SKM-1 (cell line): Measurements from ENCODE around the gene DHRSX.
"Not testable (repeated sequence)": the region's sequence is repeated elsewhere in the genome, so short reads cannot be mapped to it uniquely, and the experiment has no call there.

Experiments used
- DNase-seq: peaks from one replicate; lab custom pipeline; 2025; ENCODE audit not compliant: unreplicated experiment; lab: John Stamatoyannopoulos, UW

The DHRSX gene

DNA sequence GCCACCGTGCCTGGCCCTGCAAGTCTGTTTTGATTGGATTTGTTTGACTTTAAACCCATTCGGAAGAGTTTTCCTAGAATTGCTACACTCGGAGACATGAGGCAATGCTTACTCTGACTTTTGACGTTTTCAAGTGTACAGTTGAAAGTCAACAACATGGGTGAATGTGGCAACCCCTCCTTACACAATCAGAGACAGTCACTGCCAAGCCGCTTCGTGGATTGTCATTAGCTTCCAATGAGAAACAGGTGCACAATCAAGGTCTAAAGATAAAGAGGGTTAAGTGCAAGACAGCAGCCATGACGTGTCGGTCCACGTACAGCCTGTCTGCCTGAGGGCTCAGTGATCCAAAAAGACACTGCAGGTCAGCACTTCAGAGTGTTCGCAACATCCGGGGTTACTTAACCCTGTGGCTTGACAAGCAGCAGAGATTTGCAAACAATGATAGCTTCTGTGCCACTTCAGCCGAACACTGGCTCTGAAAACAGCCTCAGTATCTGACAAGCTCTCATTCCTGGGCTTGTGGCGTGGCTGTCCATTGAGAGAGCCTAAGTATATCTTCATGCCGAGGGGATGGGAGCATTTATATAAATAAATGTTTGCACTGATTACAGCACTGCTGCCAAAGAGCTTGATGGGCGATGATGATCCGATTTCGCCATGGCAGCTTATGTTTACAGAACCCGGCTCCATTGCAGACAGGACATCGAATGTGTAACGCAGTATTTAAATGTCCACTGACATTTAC lies 180.0 kb downstream of the DHRSX start:
- no peak for DNase-seq

DNA sequence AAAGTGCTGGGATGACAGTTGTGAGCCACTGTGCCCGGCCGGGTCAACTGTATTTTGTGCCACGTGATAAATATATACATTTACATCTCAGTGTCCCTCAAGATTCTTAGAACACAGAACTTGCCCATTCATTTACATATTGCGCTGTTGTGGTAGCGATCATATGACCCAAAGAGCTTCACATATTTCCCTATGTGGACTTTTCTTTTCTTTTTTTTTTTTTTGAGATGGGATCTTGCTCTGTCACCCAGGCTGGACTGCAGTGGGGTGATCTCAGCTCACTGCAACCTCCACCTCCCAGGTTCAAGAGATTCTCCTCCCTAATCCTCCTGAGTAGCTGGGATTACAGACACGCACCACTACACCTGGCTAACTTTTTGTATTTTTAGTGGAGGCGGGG lies 180.7 kb downstream of the DHRSX start:
- DNase-seq, result no peak

DNA sequence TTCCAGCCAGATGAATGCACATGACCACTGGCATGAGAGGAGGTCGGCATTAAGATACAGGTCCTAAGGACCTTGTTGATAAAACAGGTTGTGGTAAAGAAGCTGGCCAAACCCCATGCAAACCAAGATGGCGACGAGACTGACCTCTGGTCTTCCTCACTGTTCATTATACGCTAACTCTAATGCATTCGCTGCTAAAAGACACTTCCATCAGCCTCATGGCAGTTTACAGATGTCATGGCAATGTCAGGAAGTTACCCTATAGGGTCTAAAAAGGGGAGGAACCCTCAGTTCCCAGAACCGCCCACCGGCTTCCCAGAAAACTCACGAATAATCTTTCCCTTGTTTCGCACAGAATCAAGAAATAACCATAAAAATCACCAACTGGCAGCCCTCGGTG lies 182.4 kb downstream of the DHRSX start:
- DNase-seq, result no peak

GRCh38 chrX:2317527-2318055 lies 183.2 kb downstream of the DHRSX start:
- DNase-seq, result no peak

DNA sequence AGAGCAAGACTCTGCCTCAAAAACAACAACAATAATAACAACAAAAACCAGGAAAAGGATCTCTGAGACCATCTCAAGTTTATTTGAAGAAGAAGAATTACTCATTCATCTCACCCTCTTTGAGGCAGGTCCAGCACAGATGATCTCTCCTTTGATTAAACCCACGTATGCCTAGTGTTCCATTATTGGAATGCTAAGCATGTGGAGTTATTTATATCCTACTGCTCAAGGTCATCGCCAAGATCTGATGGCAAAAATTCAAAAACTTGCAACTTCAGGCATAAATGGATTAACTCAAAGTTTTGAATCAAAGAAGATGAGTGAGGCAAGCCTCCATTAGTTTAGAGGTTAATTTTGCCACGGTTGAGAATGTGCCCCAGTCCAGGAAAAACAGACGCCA lies 184.2 kb downstream of the DHRSX start:
- no peak for DNase-seq

DNA sequence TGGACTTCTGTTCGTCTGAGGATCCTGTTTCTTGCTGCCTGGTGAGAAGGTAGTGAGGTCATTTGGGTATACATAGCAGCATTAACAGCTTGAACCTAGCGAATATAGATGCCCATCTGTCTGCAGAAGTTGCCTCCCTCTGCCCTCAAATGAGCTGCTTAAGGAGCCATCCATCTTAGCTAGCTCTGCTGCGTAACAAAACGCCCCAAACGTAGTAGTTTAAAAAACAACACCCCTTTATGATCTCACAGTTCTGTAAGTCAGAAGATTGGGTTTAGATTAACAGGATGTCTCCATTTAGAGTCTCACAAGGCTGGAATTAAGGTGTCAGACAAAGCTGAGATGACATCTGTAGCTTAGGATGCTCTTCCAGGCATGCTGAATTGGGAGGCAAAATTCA lies 185.3 kb downstream of the DHRSX start:
- no peak for DNase-seq

- no peak for DNase-seq
Observed at GRCh38 chrX:2314831-2315365, 185.9 kb downstream of the DHRSX start.

- DNase-seq, result no peak
Observed at GRCh38 chrX:2313864-2314640, 186.7 kb downstream of the DHRSX start.

- not testable (repeated sequence) for DNase-seq
Observed at GRCh38 chrX:2312061-2312591, 188.7 kb downstream of the DHRSX start.

DNA sequence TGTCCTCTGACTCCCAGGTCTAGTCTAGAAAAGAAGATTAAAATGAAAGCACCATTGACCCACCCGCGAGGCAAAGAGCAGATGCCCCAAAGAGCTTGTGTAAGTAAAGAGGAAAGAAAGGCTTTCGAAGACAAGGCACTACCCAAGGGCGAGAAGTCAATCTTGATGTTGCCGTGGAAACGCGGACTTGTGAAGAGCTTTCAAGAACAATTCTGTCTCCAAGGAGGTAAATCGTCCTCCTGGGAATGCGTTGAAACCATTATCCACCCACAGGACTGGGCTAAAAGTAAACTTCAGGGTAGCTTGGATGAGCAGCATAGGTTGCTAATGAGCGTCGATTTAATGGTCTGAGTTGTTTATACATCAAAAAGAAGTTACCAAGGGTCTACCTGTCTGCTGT lies 189.3 kb downstream of the DHRSX start:
- no peak for DNase-seq

DNA sequence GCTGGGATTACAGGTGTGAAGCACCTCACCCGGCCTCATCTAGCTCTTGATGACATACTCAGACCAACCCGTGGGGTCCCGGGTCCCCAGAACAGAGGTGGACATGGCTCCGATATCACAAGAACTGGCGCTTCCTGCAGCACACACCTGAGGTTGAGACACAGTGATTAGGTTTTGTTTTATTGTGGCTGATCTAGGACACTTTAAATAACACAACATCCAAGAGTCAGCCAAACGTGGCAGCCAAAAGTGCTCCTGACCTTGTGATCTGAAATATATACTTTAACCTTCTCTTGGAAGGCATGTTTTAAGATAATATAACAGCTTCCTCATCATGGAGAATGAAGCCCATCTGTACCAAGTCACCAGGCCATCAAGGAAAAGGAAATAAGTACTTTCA lies 198.9 kb downstream of the DHRSX start:
- no peak for DNase-seq

DNA sequence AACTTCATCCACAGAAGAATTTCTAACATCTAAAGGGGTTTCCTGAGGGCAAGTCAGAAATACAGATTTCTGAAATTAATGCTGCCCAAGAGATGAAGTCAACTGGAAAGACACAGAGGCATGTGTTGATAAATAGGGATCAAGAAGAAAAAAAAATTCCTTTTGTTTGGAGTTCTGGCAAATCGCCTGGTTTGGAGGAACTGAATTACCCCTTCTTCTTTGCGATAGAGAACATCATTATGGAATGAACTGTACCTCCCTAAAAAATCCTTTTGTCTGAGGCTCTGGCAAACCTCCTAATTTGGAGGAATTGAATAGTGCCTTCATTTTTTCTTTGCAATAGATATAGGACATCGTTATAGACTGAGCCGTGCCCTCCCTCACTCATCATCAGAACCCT lies 200.9 kb downstream of the DHRSX start:
- DNase-seq, result no peak

DNA sequence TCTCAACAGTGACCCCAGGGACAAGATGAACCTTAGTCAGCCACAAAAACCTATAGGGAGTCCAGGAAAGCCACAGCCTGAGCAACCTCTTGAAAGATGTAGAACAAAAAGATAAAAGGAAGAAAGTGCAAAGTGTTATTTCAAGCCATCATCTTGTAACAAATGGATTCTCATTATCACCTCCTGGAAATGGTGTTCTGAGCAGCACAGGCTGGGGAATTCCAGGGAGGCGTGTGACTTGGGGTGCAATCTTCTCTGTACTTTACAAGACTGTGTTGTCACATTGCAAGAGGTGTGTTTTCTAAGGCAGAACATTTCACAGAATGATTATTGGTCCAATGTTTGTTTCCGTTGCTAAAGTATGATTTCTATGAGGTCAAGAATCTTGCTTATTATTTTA lies 214.0 kb downstream of the DHRSX start:
- DNase-seq, result no peak

- no peak for DNase-seq
Observed at GRCh38 chrX:2284601-2285000, 216.2 kb downstream of the DHRSX start.

DNA sequence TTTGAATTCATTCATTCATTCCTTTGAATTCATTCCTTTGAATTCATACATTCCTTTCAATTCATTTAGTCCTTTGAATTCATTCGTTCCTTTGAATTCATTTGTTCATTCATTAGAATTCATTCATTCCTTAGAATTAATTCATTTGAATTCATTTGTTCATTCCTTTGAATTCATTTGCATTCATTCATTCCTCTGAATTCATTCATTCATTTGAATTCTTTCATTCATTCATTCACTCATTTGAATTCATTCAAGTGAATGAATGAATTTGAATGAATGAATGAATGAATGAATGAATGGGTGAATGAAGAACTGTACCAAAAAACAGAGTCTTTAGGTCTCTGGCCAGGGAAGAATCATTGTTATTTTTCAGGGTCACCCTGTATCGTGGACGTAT lies 216.6 kb downstream of the DHRSX start:
- DNase-seq, result no peak

DNA sequence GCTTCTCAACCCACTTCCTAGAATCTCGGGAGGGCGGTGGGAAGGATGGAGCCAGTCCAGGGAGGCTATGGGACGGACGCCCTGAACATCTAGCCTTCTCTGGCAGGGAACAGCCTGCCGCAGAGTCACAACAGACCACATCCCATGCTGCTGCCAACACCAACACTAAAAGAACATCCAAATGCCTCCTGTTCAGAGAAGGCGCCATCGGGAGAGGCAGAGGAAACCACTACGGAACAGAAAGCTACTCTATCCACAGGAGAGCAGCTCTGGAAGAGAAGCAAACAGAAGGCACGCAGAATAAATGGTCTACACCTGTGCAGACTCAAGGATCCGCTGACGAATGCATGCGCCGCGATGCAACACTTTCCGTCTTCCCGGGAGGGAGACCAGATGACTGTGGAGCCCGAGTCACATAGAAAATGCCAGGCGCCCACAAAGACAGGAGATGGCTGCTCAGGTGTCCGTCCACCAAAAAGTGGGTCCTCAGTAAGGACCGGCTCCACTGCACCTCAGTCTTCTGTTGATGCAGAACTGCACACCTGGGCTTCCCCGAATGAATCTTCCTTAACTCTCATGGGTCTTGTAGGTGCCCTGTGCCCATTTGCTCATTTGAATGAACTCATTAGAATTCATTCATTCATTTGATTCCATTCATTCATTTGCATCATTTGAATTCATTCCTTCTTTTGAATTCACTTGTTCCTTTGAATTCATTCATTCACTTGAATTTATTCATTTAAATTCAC lies 217.5 kb downstream of the DHRSX start:
- DNase-seq, result no peak

DNA sequence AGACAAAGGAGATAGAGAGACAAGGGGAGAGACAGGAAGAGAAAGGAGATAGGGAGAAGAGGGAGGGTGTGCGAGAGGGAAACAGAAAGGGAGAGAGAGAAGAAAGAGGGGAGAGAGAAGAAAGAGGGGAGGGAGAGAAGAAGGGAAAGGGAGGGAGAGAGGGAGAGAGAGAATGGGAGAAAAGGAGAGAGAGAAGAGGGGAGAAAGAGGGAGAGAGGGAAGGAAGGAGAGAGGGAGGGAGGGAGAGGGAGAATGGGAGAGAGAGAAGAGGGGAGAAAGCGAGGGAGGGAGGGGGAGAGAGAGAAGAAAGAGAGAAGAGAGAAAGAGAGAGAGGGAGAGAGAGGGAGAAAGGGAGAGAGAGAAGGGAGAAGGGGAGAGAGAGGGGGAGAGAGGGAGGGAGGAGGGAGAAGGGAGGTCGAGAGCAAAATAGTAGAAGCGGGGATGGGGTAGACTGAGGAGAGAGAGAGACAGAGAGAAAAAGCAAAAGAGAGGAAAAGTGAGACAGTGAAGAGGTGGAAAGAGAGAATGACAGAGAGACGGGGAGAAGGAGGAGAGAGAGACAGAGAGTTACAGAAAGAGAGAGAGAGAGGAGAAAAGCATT lies 218.2 kb downstream of the DHRSX start:
- DNase-seq, result no peak

- no peak for DNase-seq
Observed at GRCh38 chrX:2272337-2272736, 228.4 kb downstream of the DHRSX start.

DNA sequence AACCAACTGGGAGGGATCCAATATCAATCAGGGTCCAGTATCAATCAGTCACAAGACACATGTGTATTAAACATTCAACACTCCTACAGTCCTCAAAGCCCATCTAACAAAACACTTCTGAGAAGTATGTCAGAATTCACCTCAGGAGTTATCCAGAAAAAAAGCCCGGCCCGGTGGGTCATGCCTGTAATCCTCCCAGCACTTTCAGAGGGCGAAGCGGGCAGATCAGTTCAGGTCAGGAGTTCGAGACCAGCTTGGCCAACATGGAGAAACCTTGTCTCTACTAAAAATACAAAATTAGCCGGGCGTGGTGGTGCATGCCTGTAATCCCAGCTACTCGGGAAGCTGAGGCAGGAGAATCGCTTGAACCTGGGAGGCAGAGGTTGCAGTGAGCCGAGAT lies 229.2 kb downstream of the DHRSX start:
- not testable (repeated sequence) for DNase-seq

DNA sequence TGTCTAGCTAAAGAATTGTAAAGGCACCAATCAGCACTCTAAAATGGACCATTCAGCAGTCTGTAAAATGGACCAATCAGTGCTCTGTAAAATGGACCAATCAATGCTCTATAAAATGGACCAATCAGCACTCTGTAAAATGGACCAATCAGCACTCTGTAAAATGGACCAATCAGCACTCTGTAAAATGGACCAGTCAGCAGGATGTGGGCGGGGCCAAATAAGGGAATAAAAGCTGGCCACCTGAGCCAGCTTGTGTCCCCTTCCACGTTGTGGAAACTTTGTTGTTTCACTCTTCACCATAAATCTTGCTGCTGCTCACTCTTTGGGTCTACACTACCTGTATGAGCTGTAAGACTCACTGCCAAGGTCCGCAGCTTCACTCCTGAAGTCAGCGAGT lies 230.0 kb downstream of the DHRSX start:
- not testable (repeated sequence) for DNase-seq

DNA sequence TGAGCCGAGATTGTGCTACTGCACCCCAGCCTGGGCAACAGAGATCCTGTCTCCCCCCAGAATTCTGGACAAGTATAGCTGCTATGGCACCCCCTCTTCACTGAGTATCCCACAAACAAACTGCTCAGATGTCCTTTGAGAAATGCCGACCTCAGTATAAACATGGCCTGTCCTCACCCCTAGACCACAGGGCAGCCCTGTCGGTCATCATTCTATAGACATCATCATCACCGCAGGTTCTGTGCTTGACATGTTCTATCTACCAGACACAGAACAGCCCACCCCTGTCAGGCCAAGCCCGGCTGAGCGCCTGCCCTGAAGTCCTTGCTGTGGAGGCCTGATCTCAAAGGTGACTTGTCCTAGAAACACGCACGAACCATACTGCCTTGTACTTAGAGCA lies 232.9 kb downstream of the DHRSX start:
- DNase-seq, result no peak
